Keratinocyte (primary cell): ENCODE results near the gene CDC42BPG. TPM values are rescaled to one million over a fixed set of nuclear protein-coding genes. Genes with fewer than 3 reads are reported as not detected.
"Not testable (repeated sequence)": the region's sequence is repeated elsewhere in the genome, so short reads cannot be mapped to it uniquely, and the experiment has no call there.

ENCODE experiments used
- DNase-seq: peaks from one replicate; pipeline ENCODE4 v3.0.0-alpha.2; 2011; ENCODE audit warnings: low read depth, missing footprints, low spot score
- FAIRE-seq: peaks from 2 replicates; lab custom pipeline; 2011; peaks lifted over from hg19 to GRCh38; lab: Jason Lieb, UNC
- H2AFZ ChIP-seq: 2 replicates; pipeline ENCODE4 v1.6.0; 2012; ENCODE audit warnings: low read length, control low read depth, inconsistent platforms; ENCODE audit not compliant: control insufficient read depth
- H3K27ac ChIP-seq: 2 replicates; pipeline ENCODE4 v1.5.1; 2011; ENCODE audit warnings: low read length; ENCODE audit not compliant: control insufficient read depth, insufficient read depth
- H3K27me3 ChIP-seq: 3 replicates; pipeline ENCODE4 v1.6.0; 2011; ENCODE audit warnings: low read length; ENCODE audit not compliant: control insufficient read depth, insufficient read depth; ENCODE audit errors: extremely low read depth
- H3K36me3 ChIP-seq, 2 experiments: 2 replicates in 1 of 2; 3 replicates in 1 of 2; pipeline ENCODE4 v1.5.1; 2011; ENCODE audit warnings: low read length in 2 of 2, mild to moderate bottlenecking in 1 of 2; ENCODE audit not compliant: control insufficient read depth in 2 of 2, insufficient read depth in 2 of 2; ENCODE audit errors: extremely low read depth in 1 of 2
- H3K4me1 ChIP-seq: 3 replicates; pipeline ENCODE4 v1.5.1; 2011; ENCODE audit warnings: low read length; ENCODE audit not compliant: control insufficient read depth, insufficient read depth; ENCODE audit errors: extremely low read depth
- H3K4me2 ChIP-seq: 3 replicates; pipeline ENCODE4 v1.6.0; 2011; ENCODE audit warnings: low read depth, low read length; ENCODE audit not compliant: control insufficient read depth, insufficient read depth; ENCODE audit errors: extremely low read depth
- H3K4me3 ChIP-seq, 3 experiments: fragments of 200-600 bp in 1 of 3; sonication (generic) in 1 of 3; 2 replicates in 2 of 3; 3 replicates in 1 of 3; pipeline ENCODE4 v1.5.1; 2011 to 2016; ENCODE audit warnings: low read length in 3 of 3, mild to moderate bottlenecking in 3 of 3, control low read depth in 2 of 3, inconsistent platforms in 1 of 3, low read depth in 1 of 3, mixed read lengths in 1 of 3, mixed run types in 1 of 3, moderate library complexity in 1 of 3; ENCODE audit not compliant: control insufficient read depth in 2 of 3, insufficient read depth in 2 of 3; ENCODE audit errors: extremely low read depth in 1 of 3
- H3K79me2 ChIP-seq: 2 replicates; pipeline ENCODE4 v1.6.0; 2012; ENCODE audit warnings: low read length; ENCODE audit not compliant: control insufficient read depth, insufficient read depth
- H3K9ac ChIP-seq: 3 replicates; pipeline ENCODE4 v1.6.0; 2011; ENCODE audit warnings: low read length; ENCODE audit not compliant: control insufficient read depth, insufficient read depth; ENCODE audit errors: extremely low read depth
- H3K9me1 ChIP-seq: 3 replicates; pipeline ENCODE4 v1.6.0; 2011; ENCODE audit warnings: low read length; ENCODE audit not compliant: control insufficient read depth, insufficient read depth; ENCODE audit errors: extremely low read depth
- H3K9me3 ChIP-seq: 2 replicates; pipeline ENCODE4 v1.5.1; 2012; ENCODE audit warnings: low read depth, low read length; ENCODE audit not compliant: control insufficient read depth
- H4K20me1 ChIP-seq: 3 replicates; pipeline ENCODE4 v1.6.0; 2011; ENCODE audit warnings: low read length; ENCODE audit not compliant: control insufficient read depth, insufficient read depth; ENCODE audit errors: extremely low read depth
- EZH2 ChIP-seq: IDR thresholded peaks from one replicate; pipeline ENCODE4 v1.6.1; 2012; ENCODE audit warnings: inconsistent platforms, mild to moderate bottlenecking, low read length, moderate library complexity
- dilution Hi-C: fragments of 300-500 bp; cut with MboI; formaldehyde crosslinking; loops from one replicate; pipeline ENCODE4 v1.7.0; 2020; ENCODE audit warnings: low sequenced_read_pairs; ENCODE audit not compliant: extremely low pct_ligation_motif_present
- polyA plus RNA-seq, 5 experiments: library from polyadenylated mRNA; depleted of rRNA in 3 of 5; stranded (reverse) in 3 of 5; stranded (forward) in 1 of 5; unstranded in 1 of 5; fragments of >200 nt; gene quantifications; 1 replicate in 1 of 5; 2 replicates in 3 of 5; 3 replicates in 1 of 5; pipeline versions ENCODE4 v1.2.1 to v1.2.3, GENCODE V29; 2011 to 2012; ENCODE audit warnings: missing spikeins in 2 of 5, low read depth in 1 of 5, low replicate concordance in 1 of 5
- TF ChIP-seq, protein P1 (sequence below), 3 experiments: IDR thresholded peaks in 1 of 3; conservative IDR thresholded peaks in 1 of 3; optimal IDR thresholded peaks in 1 of 3; 2 replicates in 2 of 3; 3 replicates in 1 of 3; pipeline versions ENCODE3 to v1.5.1; 2011; ENCODE audit warnings: low read length in 3 of 3, mild to moderate bottlenecking in 3 of 3, moderate library complexity in 2 of 3, control low read depth in 1 of 3, inconsistent platforms in 1 of 3; ENCODE audit not compliant: insufficient read depth in 2 of 3; ENCODE audit errors: extremely low read depth in 1 of 3

CDC42BPG gene
- polyA plus RNA-seq, 1 donor (not counting 4 experiments of a cell fraction or from before 2014, with no cell fraction given): 2.5 TPM

DNA sequence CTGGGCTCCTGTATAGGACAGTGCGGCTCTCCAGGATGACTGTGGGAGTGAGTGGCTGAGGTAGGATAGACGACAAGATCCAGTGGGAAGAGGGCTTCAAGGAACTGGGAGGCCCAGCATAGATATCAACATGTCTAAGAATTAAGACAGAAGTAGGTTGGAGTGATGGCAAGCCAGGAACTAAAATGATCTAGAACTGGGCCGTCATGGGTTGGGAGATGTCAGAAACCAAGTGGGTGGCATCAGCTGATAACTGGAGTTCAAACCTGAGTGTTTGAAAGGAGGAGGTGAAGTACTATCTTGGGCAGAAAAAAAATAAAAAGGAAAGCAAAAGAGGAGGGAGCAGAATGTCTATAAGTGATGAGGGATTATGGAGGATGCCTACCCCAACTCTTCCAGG lies 27.0 kb downstream of the CDC42BPG start:
- no peak overlapping the region for H2AFZ ChIP-seq
- H4K20me1 ChIP-seq: no peaks in the 10 kb centered on the region
- H3K9me3 ChIP-seq: no peaks in the 10 kb centered on the region
- no peak overlapping the region for H3K9ac ChIP-seq
- H3K4me3 ChIP-seq: no peak overlapping the region
- H3K4me1 ChIP-seq: no peaks in the 10 kb centered on the region
- no peaks in the 10 kb centered on the region for H3K27me3 ChIP-seq
- DNase-seq (no peak), FAIRE-seq (no peak)
- no peak overlapping the region for H3K27ac ChIP-seq
- no peaks in the 10 kb centered on the region for H3K9me1 ChIP-seq
- no peaks in the 10 kb centered on the region for H3K36me3 ChIP-seq
- no peaks in the 10 kb centered on the region for H3K79me2 ChIP-seq
- no peak overlapping the region for H3K4me2 ChIP-seq
- dilution Hi-C loops: no loop called here
- TF ChIP-seq EZH2: no peak
- TF ChIP-seq, protein P1, sequence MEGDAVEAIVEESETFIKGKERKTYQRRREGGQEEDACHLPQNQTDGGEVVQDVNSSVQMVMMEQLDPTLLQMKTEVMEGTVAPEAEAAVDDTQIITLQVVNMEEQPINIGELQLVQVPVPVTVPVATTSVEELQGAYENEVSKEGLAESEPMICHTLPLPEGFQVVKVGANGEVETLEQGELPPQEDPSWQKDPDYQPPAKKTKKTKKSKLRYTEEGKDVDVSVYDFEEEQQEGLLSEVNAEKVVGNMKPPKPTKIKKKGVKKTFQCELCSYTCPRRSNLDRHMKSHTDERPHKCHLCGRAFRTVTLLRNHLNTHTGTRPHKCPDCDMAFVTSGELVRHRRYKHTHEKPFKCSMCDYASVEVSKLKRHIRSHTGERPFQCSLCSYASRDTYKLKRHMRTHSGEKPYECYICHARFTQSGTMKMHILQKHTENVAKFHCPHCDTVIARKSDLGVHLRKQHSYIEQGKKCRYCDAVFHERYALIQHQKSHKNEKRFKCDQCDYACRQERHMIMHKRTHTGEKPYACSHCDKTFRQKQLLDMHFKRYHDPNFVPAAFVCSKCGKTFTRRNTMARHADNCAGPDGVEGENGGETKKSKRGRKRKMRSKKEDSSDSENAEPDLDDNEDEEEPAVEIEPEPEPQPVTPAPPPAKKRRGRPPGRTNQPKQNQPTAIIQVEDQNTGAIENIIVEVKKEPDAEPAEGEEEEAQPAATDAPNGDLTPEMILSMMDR (optimal IDR thresholded peaks at IDR 0.05 in 1 of 3, IDR thresholded peaks at IDR 0.05 in 1 of 3, conservative IDR thresholded peaks at IDR 0.05 in 1 of 3; ENCODE audit: extremely low read depth in 1 of 3, insufficient read depth in 2 of 3, low read length in 3 of 3): no peak

- H3K9me1 ChIP-seq, H3K27ac ChIP-seq, H2AFZ ChIP-seq, H4K20me1 ChIP-seq, H3K27me3 ChIP-seq, H3K36me3 ChIP-seq, dilution Hi-C loops, H3K9ac ChIP-seq, FAIRE-seq, H3K9me3 ChIP-seq, H3K4me2 ChIP-seq, H3K79me2 ChIP-seq, H3K4me3 ChIP-seq, DNase-seq, H3K4me1 ChIP-seq: not testable (repeated sequence)
Observed at GRCh38 chr11:64815433-64815832, 29.0 kb downstream of the CDC42BPG start.

GRCh38 chr11:64814712-64815187 lies 29.7 kb downstream of the CDC42BPG start:
- H2AFZ ChIP-seq: no peak overlapping the region
- dilution Hi-C loops: no loop called here
- DNase-seq (no peak), FAIRE-seq (no peak)
- H3K9me3 ChIP-seq: no peaks in the 10 kb centered on the region
- peaks cover 3% of the 10 kb centered on the region for H3K4me1 ChIP-seq
- H3K9ac ChIP-seq: no peak overlapping the region
- H3K9me1 ChIP-seq: no peaks in the 10 kb centered on the region
- H3K4me3 ChIP-seq: no peak overlapping the region
- H3K27ac ChIP-seq: no peak overlapping the region
- TF ChIP-seq EZH2: no peak
- TF ChIP-seq, protein P1 (optimal IDR thresholded peaks at IDR 0.05 in 1 of 3, IDR thresholded peaks at IDR 0.05 in 1 of 3, conservative IDR thresholded peaks at IDR 0.05 in 1 of 3; ENCODE audit: extremely low read depth in 1 of 3, insufficient read depth in 2 of 3, low read length in 3 of 3): no peak
- no peaks in the 10 kb centered on the region for H3K36me3 ChIP-seq
- no peaks in the 10 kb centered on the region for H3K79me2 ChIP-seq
- no peaks in the 10 kb centered on the region for H3K27me3 ChIP-seq
- no peaks in the 10 kb centered on the region for H4K20me1 ChIP-seq
- no peak overlapping the region for H3K4me2 ChIP-seq
